Anterior cingulate cortex (tissue), 58 donors: Measurements from ENCODE around the gene GCA.

Experiments used
- DNase-seq, 58 donors: peaks; one replicate each; lab custom pipeline; 2025; lab: John Stamatoyannopoulos, UW

The GCA gene

GRCh38 chr2:162343824-162344616 is at the start of gene GCA:
Gene GCA (plus strand): TSS chr2:162344132. CDS start chr2:162344249, 117 bp downstream.
- DNase-seq = peak; percentile 84 to 99 (median 97)

- DNase-seq = no peak
Observed at GRCh38 chr2:162295009-162295408, 48.9 kb upstream of the GCA start.

- DNase-seq = peak in 23 of 58 donors; percentile 0 to 81 (median 47)
Observed at GRCh38 chr2:162297925-162298552, 45.9 kb upstream of the GCA start.

- peak in 30 of 58 donors; percentile 1 to 66 (median 35) for DNase-seq
Observed at GRCh38 chr2:162298669-162299335, 45.1 kb upstream of the GCA start.

GRCh38 chr2:162300266-162300665 is 43.7 kb upstream of the GCA start:
- DNase-seq = no peak

GRCh38 chr2:162301151-162301804 is 42.7 kb upstream of the GCA start:
- DNase-seq = peak in 24 of 58 donors; percentile 1 to 63 (median 17)

GRCh38 chr2:162301877-162302276 is 42.1 kb upstream of the GCA start:
- no peak for DNase-seq

- no peak for DNase-seq
Observed at GRCh38 chr2:162305901-162306300, 38.0 kb upstream of the GCA start.

GRCh38 chr2:162308747-162309503 is 35.0 kb upstream of the GCA start:
- DNase-seq = no peak

GRCh38 chr2:162312853-162313252 is 31.1 kb upstream of the GCA start:
- no peak for DNase-seq

- DNase-seq = no peak
Observed at GRCh38 chr2:162315938-162316337, 28.0 kb upstream of the GCA start.

GRCh38 chr2:162316590-162316989 is 27.3 kb upstream of the GCA start:
- DNase-seq = no peak

GRCh38 chr2:162317058-162317742 is 26.7 kb upstream of the GCA start:
- no peak for DNase-seq

- no peak for DNase-seq
Observed at GRCh38 chr2:162317861-162318327, 26.0 kb upstream of the GCA start.

- DNase-seq = peak in 51 of 58 donors; percentile 5 to 72 (median 46)
Observed at GRCh38 chr2:162318328-162319180, 25.4 kb upstream of the GCA start, which contains the start of gene IFIH1. Gene IFIH1 (minus strand): TSS chr2:162318684. CDS start chr2:162318307, 377 bp downstream.

- no peak for DNase-seq
Observed at GRCh38 chr2:162320864-162321517, 22.9 kb upstream of the GCA start.

- DNase-seq = no peak
Observed at GRCh38 chr2:162324953-162325352, 19.0 kb upstream of the GCA start.
